GM19324 (cell line): Measurements from ENCODE around the gene CDC5L.
"Not testable (repeated sequence)": the region's sequence is repeated elsewhere in the genome, so short reads cannot be mapped to it uniquely, and the experiment has no call there.

Source experiments
- ATAC-seq: cut with Tn5 transposase; IDR thresholded peaks from one replicate; pipeline ENCODE4 v1.9.1; 2021; ENCODE audit warnings: mild to moderate bottlenecking, moderate library complexity; ENCODE audit not compliant: unreplicated experiment, low FRiP score

CDC5L gene

DNA sequence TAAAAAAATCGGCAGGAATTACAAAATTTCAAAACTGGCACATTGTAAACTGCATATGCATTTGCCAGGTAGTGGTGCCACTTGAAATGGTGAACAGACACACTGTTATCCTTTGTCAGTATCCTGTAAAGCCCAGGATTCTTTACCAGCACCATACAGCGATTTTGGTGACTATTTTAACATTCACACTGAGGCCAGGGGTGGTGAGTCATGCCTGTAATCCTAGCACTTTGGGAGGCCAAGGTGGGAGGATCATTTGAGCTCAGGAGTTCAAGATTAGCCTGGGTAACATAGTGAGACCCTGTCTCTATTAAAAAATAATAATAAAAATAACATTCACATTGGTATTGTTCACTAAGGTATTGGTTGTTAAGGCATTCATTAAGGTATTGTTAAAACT lies 61.7 kb downstream of the CDC5L start:
- not testable (repeated sequence) for ATAC-seq

GRCh38 chr6:44451803-44452695 lies 64.5 kb downstream of the CDC5L start:
- no peak for ATAC-seq

DNA sequence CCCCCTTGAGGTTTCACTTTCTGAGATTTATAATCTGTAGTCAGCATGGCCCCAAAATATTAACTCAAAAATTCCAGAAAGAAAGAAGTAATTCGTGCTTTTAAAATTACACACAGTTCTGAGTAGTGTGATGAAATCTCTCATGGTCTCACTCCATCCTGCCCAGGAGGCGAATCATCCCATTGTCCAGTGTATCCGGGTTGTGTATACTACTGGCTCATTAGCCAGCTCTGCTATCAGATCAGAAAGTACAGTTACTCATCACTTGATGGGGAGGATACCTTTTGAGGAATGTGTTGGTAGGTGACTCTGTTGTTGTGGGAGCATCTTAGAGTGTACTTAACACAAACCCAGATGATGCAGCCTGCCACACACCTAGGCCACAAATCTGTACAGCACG lies 65.2 kb downstream of the CDC5L start:
- ATAC-seq = no peak

GRCh38 chr6:44453146-44453545 lies 65.6 kb downstream of the CDC5L start:
- no peak for ATAC-seq

GRCh38 chr6:44454198-44454597 lies 66.7 kb downstream of the CDC5L start:
- ATAC-seq = no peak

- no peak for ATAC-seq
Measured at GRCh38 chr6:44456070-44456965, 68.8 kb downstream of the CDC5L start.

- no peak for ATAC-seq
Measured at GRCh38 chr6:44456966-44457292, 69.4 kb downstream of the CDC5L start.

DNA sequence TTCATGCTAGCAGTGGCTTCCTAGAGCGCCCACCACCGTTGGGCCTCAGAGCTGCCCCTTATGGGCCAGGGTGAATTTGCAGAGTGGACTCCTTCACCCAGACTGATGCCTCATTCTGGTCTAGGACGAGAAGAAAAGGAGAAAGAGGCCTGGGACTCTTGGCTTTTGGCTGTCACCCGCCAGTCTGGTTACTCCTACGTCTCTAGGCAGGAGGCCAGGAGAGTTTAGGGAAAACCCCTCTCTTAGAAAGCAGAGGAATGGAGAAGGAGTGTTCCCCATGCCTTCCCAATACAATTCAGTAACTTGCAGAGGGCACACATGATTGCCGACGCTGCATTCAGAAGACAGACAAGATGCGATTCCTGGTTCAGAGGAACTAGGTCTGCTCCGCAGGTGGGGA lies 70.1 kb downstream of the CDC5L start:
- no peak for ATAC-seq

GRCh38 chr6:44458551-44458950 lies 71.0 kb downstream of the CDC5L start:
- ATAC-seq = no peak

DNA sequence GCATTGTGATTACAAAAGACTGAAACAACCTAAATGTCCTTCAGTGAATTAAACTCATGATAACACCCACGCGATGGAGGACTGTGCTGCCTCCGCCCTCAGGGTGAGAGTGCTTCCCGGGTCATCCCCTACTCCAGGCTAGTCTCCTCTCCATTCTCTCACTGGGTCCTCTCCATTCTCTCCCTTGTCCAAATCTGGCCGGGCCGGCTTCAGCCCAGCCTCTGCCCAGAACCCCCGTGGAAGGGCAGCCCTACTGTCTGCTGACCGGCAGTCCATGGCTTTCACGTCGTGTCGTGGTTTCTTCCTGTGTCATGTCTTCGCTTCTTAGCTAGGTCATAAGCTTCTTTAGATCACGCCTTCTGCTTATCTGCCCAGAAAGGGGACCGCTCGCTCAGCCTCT lies 74.8 kb downstream of the CDC5L start:
- ATAC-seq = no peak

DNA sequence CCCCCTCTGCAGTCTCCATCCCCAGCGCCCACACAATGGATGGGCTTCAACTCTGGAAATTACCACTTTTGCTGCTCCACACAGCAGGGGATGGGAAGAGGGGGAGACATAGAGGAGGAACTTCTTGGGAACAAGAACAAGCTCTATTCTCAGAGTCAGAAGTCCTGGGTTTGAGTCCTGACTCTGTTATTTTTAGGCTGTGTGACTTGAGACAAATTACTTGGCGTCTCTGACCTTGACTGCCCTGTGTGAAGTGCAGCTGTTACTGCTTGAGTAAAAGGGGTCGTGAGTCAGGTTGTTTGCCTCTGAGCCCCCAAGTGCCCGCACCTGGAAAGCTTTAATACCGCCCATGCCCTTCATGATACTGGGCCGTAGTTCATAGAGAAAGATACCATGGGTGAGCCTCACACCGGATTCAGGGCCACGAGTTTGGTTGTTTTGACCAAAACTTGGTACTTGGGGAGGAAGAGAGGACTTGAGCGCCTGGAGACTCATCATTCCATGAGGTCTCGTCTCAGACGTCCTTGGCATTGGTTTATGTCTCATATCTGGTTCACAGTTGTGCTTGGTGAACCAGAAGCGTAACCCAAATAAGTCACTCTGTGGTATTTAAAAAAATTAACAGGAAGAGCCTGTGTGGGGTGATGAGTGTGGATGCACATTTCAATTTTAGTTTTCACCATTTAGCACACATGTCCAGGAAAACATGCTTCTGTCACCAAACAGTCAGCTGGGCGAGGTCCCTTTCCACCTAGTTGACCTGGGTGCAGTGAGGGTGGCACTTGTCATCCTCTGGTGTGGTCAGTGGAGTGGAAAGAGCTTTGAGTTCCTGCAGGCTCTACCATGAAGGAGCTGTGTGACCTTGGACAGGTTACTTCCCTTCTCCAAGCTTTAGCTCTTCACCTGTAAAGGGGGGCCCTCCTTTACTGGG lies 75.6 kb downstream of the CDC5L start:
- no peak for ATAC-seq

GRCh38 chr6:44463728-44464450 lies 76.4 kb downstream of the CDC5L start:
- ATAC-seq = no peak

- ATAC-seq = no peak
Measured at GRCh38 chr6:44464527-44465310, 77.2 kb downstream of the CDC5L start.

DNA sequence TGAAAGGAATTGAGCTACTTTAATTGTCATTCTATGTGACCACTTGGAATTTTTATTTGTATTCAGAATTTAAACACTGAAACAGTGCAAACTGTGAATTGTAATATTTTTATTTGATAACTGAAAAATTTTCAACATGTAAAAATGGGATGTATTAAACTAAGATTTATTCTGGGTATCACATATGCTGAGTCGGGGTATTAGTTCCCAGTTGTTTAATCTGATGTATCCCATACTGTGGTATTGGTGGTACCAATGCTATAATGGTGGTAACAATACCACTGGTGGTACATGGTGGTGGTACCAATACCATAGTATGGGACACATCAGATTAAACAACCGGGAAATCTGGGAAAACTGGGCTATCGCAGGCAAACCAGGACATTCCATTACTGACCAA lies 79.4 kb downstream of the CDC5L start:
- no peak for ATAC-seq

- no peak for ATAC-seq
Measured at GRCh38 chr6:44468835-44469234, 81.3 kb downstream of the CDC5L start.

DNA sequence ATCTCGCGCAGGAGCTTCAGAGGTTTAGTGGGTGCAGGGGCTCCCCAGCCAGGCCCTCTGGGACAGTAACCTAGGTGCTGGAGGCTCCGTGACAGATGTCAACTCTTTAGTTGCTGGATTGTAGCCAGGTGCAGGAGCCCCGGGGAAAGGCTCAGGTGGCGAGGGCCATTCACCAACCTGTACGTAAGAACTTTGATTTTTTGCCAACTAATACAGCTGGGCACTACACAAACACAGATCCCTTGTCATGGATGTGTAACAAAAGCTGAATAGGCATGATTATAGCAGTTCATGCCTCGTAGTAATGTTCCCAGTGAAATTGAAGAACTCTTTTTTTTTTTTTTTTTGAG lies 82.6 kb downstream of the CDC5L start:
- ATAC-seq = no peak

GRCh38 chr6:44470746-44471145 lies 83.2 kb downstream of the CDC5L start:
- no peak for ATAC-seq

GRCh38 chr6:44471271-44471981 lies 83.9 kb downstream of the CDC5L start:
- ATAC-seq = no peak
